ENCODE results near the gene PAFAH1B1.
"Not testable (repeated sequence)": the region's sequence is repeated elsewhere in the genome, so short reads cannot be mapped to it uniquely, and the experiment has no call there.

PAFAH1B1 gene

GRCh38 chr17:2610195-2611175, 17.0 kb downstream of the PAFAH1B1 start:
- no peak for DNase-seq (ENCODE audit: low read depth)
- no peak overlapping the region for H3K4me3 ChIP-seq (ENCODE audit: low read depth, low read length)
- no peak for TF ChIP-seq CTCF (IDR thresholded peaks at IDR 0.05; ENCODE audit: control insufficient read depth, extremely low read depth, insufficient read depth)

- DNase-seq (ENCODE audit: low read depth) = no peak
- no peak overlapping the region for H3K4me3 ChIP-seq (ENCODE audit: low read depth, low read length)
- no peak for TF ChIP-seq CTCF (IDR thresholded peaks at IDR 0.05; ENCODE audit: control insufficient read depth, extremely low read depth, insufficient read depth)
Measured at GRCh38 chr17:2611627-2612026, 18.2 kb downstream of the PAFAH1B1 start.

- H3K4me3 ChIP-seq (ENCODE audit: low read depth, low read length) = no peak overlapping the region
- no peak for DNase-seq (ENCODE audit: low read depth)
- TF ChIP-seq CTCF (IDR thresholded peaks at IDR 0.05; ENCODE audit: control insufficient read depth, extremely low read depth, insufficient read depth) = no peak
Measured at GRCh38 chr17:2612630-2613029, 19.2 kb downstream of the PAFAH1B1 start.

- no peak overlapping the region for H3K4me3 ChIP-seq (ENCODE audit: low read depth, low read length)
- TF ChIP-seq CTCF (IDR thresholded peaks at IDR 0.05; ENCODE audit: control insufficient read depth, extremely low read depth, insufficient read depth) = no peak
- no peak for DNase-seq (ENCODE audit: low read depth)
Measured at GRCh38 chr17:2613089-2613808, 19.8 kb downstream of the PAFAH1B1 start.

- DNase-seq (ENCODE audit: low read depth) = no peak
- no peak overlapping the region for H3K4me3 ChIP-seq (ENCODE audit: low read depth, low read length)
- TF ChIP-seq CTCF (IDR thresholded peaks at IDR 0.05; ENCODE audit: control insufficient read depth, extremely low read depth, insufficient read depth) = no peak
Measured at GRCh38 chr17:2615882-2616281, 22.4 kb downstream of the PAFAH1B1 start.

GRCh38 chr17:2621241-2621640, 27.8 kb downstream of the PAFAH1B1 start:
- no peak for DNase-seq (ENCODE audit: low read depth)
- no peak overlapping the region for H3K4me3 ChIP-seq (ENCODE audit: low read depth, low read length)
- TF ChIP-seq CTCF (IDR thresholded peaks at IDR 0.05; ENCODE audit: control insufficient read depth, extremely low read depth, insufficient read depth) = no peak

GRCh38 chr17:2621951-2622405, 28.5 kb downstream of the PAFAH1B1 start:
- not testable (repeated sequence) for DNase-seq (ENCODE audit: low read depth); H3K4me3 ChIP-seq (ENCODE audit: low read depth, low read length)

GRCh38 chr17:2622721-2623301, 29.4 kb downstream of the PAFAH1B1 start:
- not testable (repeated sequence) for H3K4me3 ChIP-seq (ENCODE audit: low read depth, low read length); DNase-seq (ENCODE audit: low read depth)
